A549 (cell line): ENCODE results near the gene B4GALT3. TPM values are rescaled to one million over a fixed set of nuclear protein-coding genes. Genes with fewer than 3 reads are reported as not detected.

Experiments
- ATAC-seq, 2 experiments: fragments of 200-7000 bp in 1 of 2; fragments of >200 bp in 1 of 2; cut with Nextera tagmentation in 1 of 2; cut with Tn5 transposase in 1 of 2; 3 replicates each; pipeline versions ENCODE4 v1.8.0 to v1.9.1; 2018 to 2020; ENCODE audit warnings: mild to moderate bottlenecking in 1 of 2, moderate library complexity in 1 of 2
- CTCF ChIA-PET: fragments of 300-600 bp; sonication (Branson Sonifier 250); formaldehyde crosslinking; extraction: SDS; loops from one replicate; lab custom pipeline; 2021; ENCODE audit warnings: antibody characterized with exemption, inconsistent platforms; lab: Yijun Ruan, JAX
- POLR2A ChIA-PET: fragments of 350-600 bp; formaldehyde crosslinking; extraction: SDS; loops from one replicate; lab custom pipeline; 2021; ENCODE audit warnings: antibody characterized with exemption, inconsistent platforms; lab: Yijun Ruan, JAX
- DNase-seq, 2 experiments: peaks; one replicate each; pipeline versions ENCODE4 v3.0.0 to v3.0.0-alpha.2; 2011 to 2016; ENCODE audit warnings: low read depth in 1 of 2, low spot score in 1 of 2
- FAIRE-seq: peaks from 2 replicates; lab custom pipeline; 2011; peaks lifted over from hg19 to GRCh38; lab: Jason Lieb, UNC
- H3K27ac ChIP-seq, 2 experiments: fragments of >200 bp; sonication (Bioruptor Twin); formaldehyde crosslinking; 3 replicates each; pipeline ENCODE4 v1.5.1; 2016 to 2017
- H3K4me1 ChIP-seq: fragments of >200 bp; sonication (Bioruptor Twin); formaldehyde crosslinking; 3 replicates; pipeline ENCODE4 v1.6.1; 2016
- H3K4me2 ChIP-seq: fragments of >200 bp; sonication (Bioruptor Twin); formaldehyde crosslinking; 3 replicates; pipeline ENCODE4 v1.6.1; 2016
- H3K4me3 ChIP-seq: fragments of >200 bp; sonication (Bioruptor Twin); formaldehyde crosslinking; 3 replicates; pipeline ENCODE4 v1.5.1; 2016
- H3K9me3 ChIP-seq: fragments of >200 bp; sonication (Bioruptor Twin); formaldehyde crosslinking; 3 replicates; pipeline ENCODE4 v1.6.1; 2016
- ATOH8 ChIP-seq: fragments of 250-450 bp; sonication (Bioruptor Pico); IDR thresholded peaks from 2 replicates; pipeline ENCODE4 v1.5.0; 2020; ENCODE audit warnings: low read depth, mild to moderate bottlenecking, moderate library complexity
- BCL3 ChIP-seq: fragments of >200 bp; sonication (Bioruptor Twin); formaldehyde crosslinking; IDR thresholded peaks from 3 replicates; pipeline ENCODE4 v1.6.1; 2016
- BHLHE40 ChIP-seq: IDR thresholded peaks from 2 replicates; pipeline ENCODE4 v1.6.1; 2012; ENCODE audit warnings: low read depth, low read length, inconsistent platforms
- CBX2 ChIP-seq: fragments of 200-600 bp; sonication (generic); IDR thresholded peaks from 2 replicates; pipeline ENCODE4 v1.6.1; 2016; ENCODE audit warnings: low read depth, mild to moderate bottlenecking, borderline replicate concordance
- CHD4 ChIP-seq: fragments of 200-600 bp; sonication (generic); IDR thresholded peaks from 2 replicates; pipeline ENCODE4 v1.6.1; 2016; ENCODE audit warnings: antibody characterized with exemption, mild to moderate bottlenecking, borderline replicate concordance
- E2F6 ChIP-seq: IDR thresholded peaks from 2 replicates; pipeline ENCODE4 v1.6.1; 2012; ENCODE audit warnings: low read depth, borderline replicate concordance
- EHF ChIP-seq: fragments of 250-450 bp; sonication (Bioruptor Pico); IDR thresholded peaks from 2 replicates; pipeline ENCODE4 v1.5.0; 2020; ENCODE audit warnings: mild to moderate bottlenecking
- EHMT2 ChIP-seq: fragments of 200-600 bp; sonication (generic); IDR thresholded peaks from 2 replicates; pipeline ENCODE4 v1.6.1; 2016; ENCODE audit warnings: antibody characterized with exemption, low read depth, mild to moderate bottlenecking, moderate library complexity
- FOSB ChIP-seq: fragments of 250-450 bp; sonication (Bioruptor Pico); IDR thresholded peaks from 2 replicates; pipeline ENCODE4 v1.5.0; 2020; ENCODE audit warnings: mild to moderate bottlenecking, moderate library complexity
- FOSL2 ChIP-seq, 2 experiments: fragments of 450-650 bp in 1 of 2; fragments of >200 bp in 1 of 2; sonication (Bioruptor Twin) in 1 of 2; formaldehyde crosslinking; IDR thresholded peaks; 2 replicates each; pipeline versions ENCODE4 v1.5.0 to v1.6.1; 2016 to 2020; ENCODE audit warnings: mild to moderate bottlenecking in 1 of 2, moderate library complexity in 1 of 2
- HES2 ChIP-seq: fragments of >200 bp; sonication (Bioruptor Twin); formaldehyde crosslinking; IDR thresholded peaks from 2 replicates; pipeline ENCODE4 v1.6.1; 2016
- HOXA7 ChIP-seq: fragments of 250-450 bp; sonication (Bioruptor Pico); IDR thresholded peaks from 2 replicates; pipeline ENCODE4 v1.5.0; 2020; ENCODE audit warnings: mild to moderate bottlenecking, moderate library complexity
- HOXB13 ChIP-seq: fragments of 250-450 bp; sonication (Bioruptor Pico); IDR thresholded peaks from 2 replicates; pipeline ENCODE4 v1.5.0; 2020; ENCODE audit warnings: low read depth, mild to moderate bottlenecking, moderate library complexity
- HOXB5 ChIP-seq: fragments of 250-450 bp; sonication (Bioruptor Pico); IDR thresholded peaks from 2 replicates; pipeline ENCODE4 v1.5.0; 2020; ENCODE audit warnings: mild to moderate bottlenecking, moderate library complexity
- KDM1A ChIP-seq: fragments of 200-600 bp; sonication (generic); IDR thresholded peaks from 2 replicates; pipeline ENCODE4 v1.6.1; 2016; ENCODE audit warnings: low read depth, mild to moderate bottlenecking
- NR3C1 ChIP-seq: fragments of >200 bp; sonication (Bioruptor Twin); formaldehyde crosslinking; IDR thresholded peaks from 3 replicates; pipeline ENCODE4 v1.6.1; 2017
- PHF8 ChIP-seq: fragments of 200-600 bp; sonication (generic); IDR thresholded peaks from 2 replicates; pipeline ENCODE4 v1.6.1; 2016; ENCODE audit warnings: low read depth, mild to moderate bottlenecking, antibody characterized with exemption, moderate library complexity, borderline replicate concordance
- POLR2A ChIP-seq: IDR thresholded peaks from 2 replicates; pipeline ENCODE4 v1.6.1; 2012; ENCODE audit warnings: mild to moderate bottlenecking, low read length
- POLR2AphosphoS2 ChIP-seq: conservative IDR thresholded peaks from 2 replicates; pipeline ENCODE4 v1.6.1; 2012; ENCODE audit warnings: low read length, improper control_type of control experiment, inconsistent platforms
- RARB ChIP-seq: fragments of 250-450 bp; sonication (Bioruptor Pico); IDR thresholded peaks from 2 replicates; pipeline ENCODE4 v1.8.0; 2021; ENCODE audit warnings: mild to moderate bottlenecking, moderate library complexity
- SMC3 ChIP-seq: fragments of >200 bp; sonication (Bioruptor Twin); formaldehyde crosslinking; IDR thresholded peaks from 3 replicates; pipeline ENCODE4 v1.6.1; 2018; ENCODE audit warnings: inconsistent platforms
- TFCP2L1 ChIP-seq: fragments of 250-450 bp; sonication (Bioruptor Pico); IDR thresholded peaks from 2 replicates; pipeline ENCODE4 v1.5.0; 2021; ENCODE audit warnings: mild to moderate bottlenecking
- TP53 ChIP-seq: fragments of 250-450 bp; sonication (Bioruptor Pico); IDR thresholded peaks from 2 replicates; pipeline ENCODE4 v1.5.0; 2021; ENCODE audit warnings: mild to moderate bottlenecking, moderate library complexity
- WGBS: methylation state at CpG from one replicate; pipeline ENCODE4 v1.1.6; 2017; ENCODE audit errors: missing lambda C conversion rate; 5-methylcytosine and 5-hydroxymethylcytosine counted together
- polyA plus RNA-seq, 4 experiments: library from polyadenylated mRNA; depleted of rRNA in 3 of 4; stranded (reverse); fragments of >200 nt; fragmentation: RNase III in 1 of 4; extraction: RNeasy Plus Mini Kit Qiagen cat#74134 plus additional on column Dnase treatment in 1 of 4; gene quantifications; 2 replicates in 3 of 4; 3 replicates in 1 of 4; pipeline ENCODE4 v1.2.3, GENCODE V29; 2011 to 2017

The B4GALT3 gene
- polyA plus RNA-seq, 2 of the 4 experiments (the other 2 are of a cell fraction), result 25.3 to 25.5 TPM

- no peak overlapping the region for H3K4me3 ChIP-seq
- FAIRE-seq (no peak), ATAC-seq (no peak), DNase-seq (no peak)
- H3K4me2 ChIP-seq, result no peak overlapping the region
- POLR2A ChIA-PET, result no interaction called here
- CTCF ChIA-PET, result interaction anchor here (0.7 to 3.2 kb wide), 2 partner anchors 18 to 260 kb away, joined by 4 to 14 read pairs; no protein-coding TSS in a partner anchor
- no peaks in the 10 kb centered on the region for H3K9me3 ChIP-seq
- no peak for TF ChIP-seq EHF (CRISPR knock-in tag)
- TF ChIP-seq HOXB5, result no peak
- no peak for TF ChIP-seq EHMT2
- no peak for TF ChIP-seq NR3C1
- no peak for TF ChIP-seq POLR2AphosphoS2
- TF ChIP-seq PHF8, result no peak
- TF ChIP-seq CBX2, result no peak
- H3K27ac ChIP-seq, result no peak overlapping the region
- 94% methylated on average over 11 of the region's 11 CpGs for WGBS
- peaks cover 11% of the 10 kb centered on the region; the same call in 2 of the 3 replicates for H3K4me1 ChIP-seq
Measured at GRCh38 chr1:161173711-161174110, 3.6 kb downstream of the B4GALT3 start.

- no peak for DNase-seq
- no peak overlapping the region for H3K27ac ChIP-seq
- ChIA-PET CTCF (interaction anchor here (3.2 kb wide), 1 partner anchor 19 kb away, joined by 14 read pairs; no protein-coding TSS in a partner anchor), POLR2A (no interaction called here)
- no peak overlapping the region for H3K4me2 ChIP-seq
- H3K4me1 ChIP-seq, result peaks cover 10% of the 10 kb centered on the region; the same call in 2 of the 3 replicates
- H3K4me3 ChIP-seq, result no peak overlapping the region
- no peak for FAIRE-seq
- TF ChIP-seq FOSL2 (IDR thresholded peaks at IDR 0.05) (no peak), FOSL2 (CRISPR knock-in tag; IDR thresholded peaks at IDR 0.05) (no peak), CBX2 (no peak), HES2 (no peak), TP53 (CRISPR knock-in tag) (no peak), HOXA7 (CRISPR knock-in tag) (no peak), RARB (CRISPR knock-in tag) (no peak), TFCP2L1 (CRISPR knock-in tag) (no peak), SMC3 (no peak), BHLHE40 (no peak), ATOH8 (CRISPR knock-in tag) (no peak), CHD4 (no peak), POLR2A (no peak), FOSB (CRISPR knock-in tag) (no peak)
- no peak for ATAC-seq
- WGBS, result 85% methylated on average over 4 of the region's 4 CpGs
- H3K9me3 ChIP-seq, result no peaks in the 10 kb centered on the region
Measured at GRCh38 chr1:161172776-161173376, 4.4 kb downstream of the B4GALT3 start.

GRCh38 chr1:161172349-161172748 is 5.0 kb downstream of the B4GALT3 start:
- Histone ChIP-seq H3K27ac (no peak overlapping the region), H3K4me1 (peaks cover 12% of the 10 kb centered on the region; the same call in 2 of the 3 replicates), H3K4me2 (no peak overlapping the region), H3K9me3 (no peaks in the 10 kb centered on the region), H3K4me3 (no peak overlapping the region)
- CTCF ChIA-PET, result interaction anchor here (3.2 kb wide), 1 partner anchor 20 kb away, joined by 14 read pairs; no protein-coding TSS in a partner anchor
- no peak for TF ChIP-seq HES2
- DNase-seq (no peak), FAIRE-seq (no peak), ATAC-seq (no peak)
- WGBS, result 95% methylated on average over 1 of the region's 1 CpG
- POLR2A ChIA-PET, result interaction anchor here (0.6 kb wide), 1 partner anchor 112 kb away, joined by 3 read pairs; no protein-coding TSS in a partner anchor

- Histone ChIP-seq H3K27ac (no peak overlapping the region), H3K9me3 (no peaks in the 10 kb centered on the region), H3K4me3 (no peak overlapping the region), H3K4me2 (no peak overlapping the region), H3K4me1 (peaks cover 15% of the 10 kb centered on the region; the same call in 2 of the 3 replicates)
- ChIA-PET CTCF (interaction anchor here (0.6 to 3.2 kb wide), 5 partner anchors 10 to 37 kb away, joined by 3 to 14 read pairs (median 7); partner anchors contain the start of gene USP21), POLR2A (interaction anchor here (0.6 kb wide), 1 partner anchor 112 kb away, joined by 3 read pairs; no protein-coding TSS in a partner anchor)
- DNase-seq (no peak), FAIRE-seq (no peak), ATAC-seq (no peak)
- WGBS, result 93% methylated on average over 12 of the region's 12 CpGs
- no peak for TF ChIP-seq KDM1A
- no peak for TF ChIP-seq E2F6
- TF ChIP-seq HOXB13 (CRISPR knock-in tag), result no peak
- TF ChIP-seq BCL3, result no peak
- TF ChIP-seq TFCP2L1 (CRISPR knock-in tag), result no peak
Measured at GRCh38 chr1:161171696-161172095, 5.6 kb downstream of the B4GALT3 start.
